Colon (tissue), 2 donors: ENCODE results near the gene PPP2R5C.
A peak's percentile ranks its signal among the peaks of the same experiment; 100 is the strongest.

Experiments
- FAIRE-seq: peaks from 2 replicates; lab custom pipeline; 2012; peaks lifted over from hg19 to GRCh38; lab: Jason Lieb, UNC
- donor health status: control.
- donor health status: control.

PPP2R5C gene

GRCh38 chr14:101917413-101918017, 156.0 kb downstream of the PPP2R5C start:
- no peak for FAIRE-seq

GRCh38 chr14:101918065-101918989, 156.8 kb downstream of the PPP2R5C start:
- no peak for FAIRE-seq

- no peak for FAIRE-seq
Measured at GRCh38 chr14:101920271-101920670, 158.8 kb downstream of the PPP2R5C start.

- no peak for FAIRE-seq
Measured at GRCh38 chr14:101922866-101923265, 161.4 kb downstream of the PPP2R5C start.

- FAIRE-seq: no peak
Measured at GRCh38 chr14:101925152-101925551, 163.6 kb downstream of the PPP2R5C start.

GRCh38 chr14:101926085-101926484, 164.6 kb downstream of the PPP2R5C start:
- FAIRE-seq: no peak

- no peak for FAIRE-seq
Measured at GRCh38 chr14:101926620-101927019, 165.1 kb downstream of the PPP2R5C start.

- FAIRE-seq: no peak
Measured at GRCh38 chr14:101927859-101928258, 166.3 kb downstream of the PPP2R5C start.

- FAIRE-seq: no peak
Measured at GRCh38 chr14:101928415-101928841, 166.9 kb downstream of the PPP2R5C start.

GRCh38 chr14:101929096-101929495, 167.6 kb downstream of the PPP2R5C start:
- FAIRE-seq: no peak

- FAIRE-seq: no peak
Measured at GRCh38 chr14:101929946-101930345, 168.4 kb downstream of the PPP2R5C start.

GRCh38 chr14:101932673-101933072, 171.2 kb downstream of the PPP2R5C start:
- no peak for FAIRE-seq

GRCh38 chr14:101933209-101933608, 171.7 kb downstream of the PPP2R5C start:
- no peak for FAIRE-seq

GRCh38 chr14:101934601-101935150, 173.2 kb downstream of the PPP2R5C start:
- no peak for FAIRE-seq

GRCh38 chr14:101937926-101938767, 176.6 kb downstream of the PPP2R5C start:
- FAIRE-seq: no peak

- FAIRE-seq: no peak
Measured at GRCh38 chr14:101939646-101940170, 178.2 kb downstream of the PPP2R5C start.

- no peak for FAIRE-seq
Measured at GRCh38 chr14:101944451-101944850, 182.9 kb downstream of the PPP2R5C start.

- FAIRE-seq: no peak
Measured at GRCh38 chr14:101945171-101945570, 183.7 kb downstream of the PPP2R5C start.

- FAIRE-seq: no peak
Measured at GRCh38 chr14:101947577-101947903, 186.0 kb downstream of the PPP2R5C start.

- peak; percentile 36 for FAIRE-seq
Measured at GRCh38 chr14:101947904-101948665, 186.6 kb downstream of the PPP2R5C start.

- no peak for FAIRE-seq
Measured at GRCh38 chr14:101948666-101949216, 187.2 kb downstream of the PPP2R5C start.
